ENCODE results near the gene ASPDH.

ASPDH gene

GRCh38 chr19:50509366-50509765 is 4.3 kb downstream of the ASPDH start:
- Histone ChIP-seq H3K9me3 (no peaks in the 10 kb centered on the region), H3K9ac (peak overlapping the region; percentile 64; the same call in 1 of the 2 replicates), H3K4me2 (peak overlapping the region; percentile 88), H3K27me3 (no peaks in the 10 kb centered on the region), H3K36me3 (no peaks in the 10 kb centered on the region), H3K4me1 (peaks cover 65% of the 10 kb centered on the region), H3K4me3 (no peak overlapping the region), H3K27ac (peak overlapping the region; percentile 75), H4K20me1 (no peaks in the 10 kb centered on the region)
- no peak for TF ChIP-seq Cebpa-rat (IDR thresholded peaks at IDR 0.05)

- no peak for TF ChIP-seq Cebpa-rat (IDR thresholded peaks at IDR 0.05)
- no peak overlapping the region for H3K4me3 ChIP-seq
- peak overlapping the region; percentile 64; the same call in 1 of the 2 replicates for H3K9ac ChIP-seq
- H3K4me2 ChIP-seq: peak overlapping the region; percentile 88
- H3K9me3 ChIP-seq: no peaks in the 10 kb centered on the region
- peaks cover 60% of the 10 kb centered on the region for H3K4me1 ChIP-seq
- H3K36me3 ChIP-seq: no peaks in the 10 kb centered on the region
- H3K27me3 ChIP-seq: no peaks in the 10 kb centered on the region
- no peaks in the 10 kb centered on the region for H4K20me1 ChIP-seq
- H3K27ac ChIP-seq: peak overlapping the region; percentile 75
These were observed 4.9 kb downstream of the ASPDH start for GRCh38 chr19:50508843-50509190.

GRCh38 chr19:50507376-50507775 is 6.3 kb downstream of the ASPDH start:
- no peak overlapping the region for H3K4me3 ChIP-seq
- peak overlapping the region; percentile 75 for H3K27ac ChIP-seq
- peaks cover 45% of the 10 kb centered on the region for H3K4me1 ChIP-seq
- no peaks in the 10 kb centered on the region for H3K27me3 ChIP-seq
- no peaks in the 10 kb centered on the region for H3K9me3 ChIP-seq
- no peak for TF ChIP-seq Cebpa-rat (IDR thresholded peaks at IDR 0.05)
- no peak overlapping the region for H3K9ac ChIP-seq
- peak overlapping the region; percentile 88; the same call in 1 of the 2 replicates for H3K4me2 ChIP-seq
- H4K20me1 ChIP-seq: no peaks in the 10 kb centered on the region
- no peaks in the 10 kb centered on the region for H3K36me3 ChIP-seq

GRCh38 chr19:50506700-50507099 is 7.0 kb downstream of the ASPDH start:
- Histone ChIP-seq H3K27ac (no peak overlapping the region), H3K4me1 (peaks cover 41% of the 10 kb centered on the region), H3K27me3 (no peaks in the 10 kb centered on the region), H3K36me3 (no peaks in the 10 kb centered on the region), H3K4me3 (no peak overlapping the region), H3K9ac (no peak overlapping the region), H3K9me3 (no peaks in the 10 kb centered on the region), H3K4me2 (no peak overlapping the region), H4K20me1 (no peaks in the 10 kb centered on the region)
- no peak for TF ChIP-seq Cebpa-rat (IDR thresholded peaks at IDR 0.05)

GRCh38 chr19:50505856-50506611 is 7.7 kb downstream of the ASPDH start:
- Histone ChIP-seq H3K4me3 (no peak overlapping the region), H3K4me1 (peaks cover 46% of the 10 kb centered on the region), H4K20me1 (no peaks in the 10 kb centered on the region), H3K9me3 (no peaks in the 10 kb centered on the region), H3K27me3 (no peaks in the 10 kb centered on the region), H3K36me3 (no peaks in the 10 kb centered on the region), H3K4me2 (no peak overlapping the region), H3K27ac (no peak overlapping the region), H3K9ac (no peak overlapping the region)
- no peak for TF ChIP-seq Cebpa-rat (IDR thresholded peaks at IDR 0.05)

- Histone ChIP-seq H3K27ac (peak overlapping the region; percentile 60; the same call in 1 of the 2 replicates), H3K9me3 (no peaks in the 10 kb centered on the region), H3K4me3 (no peak overlapping the region), H3K4me2 (peak overlapping the region; percentile 91), H3K4me1 (peaks cover 29% of the 10 kb centered on the region), H3K9ac (peak overlapping the region; percentile 53; the same call in 1 of the 2 replicates), H4K20me1 (no peaks in the 10 kb centered on the region), H3K36me3 (no peaks in the 10 kb centered on the region), H3K27me3 (no peaks in the 10 kb centered on the region)
- TF ChIP-seq Cebpa-rat (IDR thresholded peaks at IDR 0.05): no peak
These were observed 11.9 kb downstream of the ASPDH start for GRCh38 chr19:50501568-50502475.

GRCh38 chr19:50501186-50501567 is 12.5 kb downstream of the ASPDH start:
- no peak for TF ChIP-seq Cebpa-rat (IDR thresholded peaks at IDR 0.05)
- Histone ChIP-seq H3K9ac (peak overlapping the region; percentile 53; the same call in 1 of the 2 replicates), H3K4me3 (no peak overlapping the region), H3K36me3 (no peaks in the 10 kb centered on the region), H3K9me3 (no peaks in the 10 kb centered on the region), H3K4me2 (peak overlapping the region; percentile 91), H3K4me1 (peaks cover 29% of the 10 kb centered on the region), H4K20me1 (no peaks in the 10 kb centered on the region), H3K27ac (peak overlapping the region; percentile 60; the same call in 1 of the 2 replicates), H3K27me3 (no peaks in the 10 kb centered on the region)

GRCh38 chr19:50500753-50501151 is 13.0 kb downstream of the ASPDH start:
- no peaks in the 10 kb centered on the region for H3K9me3 ChIP-seq
- peak overlapping the region; percentile 60; the same call in 1 of the 2 replicates for H3K27ac ChIP-seq
- peak overlapping the region; percentile 91 for H3K4me2 ChIP-seq
- no peaks in the 10 kb centered on the region for H3K27me3 ChIP-seq
- H3K9ac ChIP-seq: peak overlapping the region; percentile 53; the same call in 1 of the 2 replicates
- H3K4me1 ChIP-seq: peaks cover 29% of the 10 kb centered on the region
- no peaks in the 10 kb centered on the region for H4K20me1 ChIP-seq
- no peaks in the 10 kb centered on the region for H3K36me3 ChIP-seq
- H3K4me3 ChIP-seq: no peak overlapping the region
- TF ChIP-seq Cebpa-rat (IDR thresholded peaks at IDR 0.05): no peak

- H4K20me1 ChIP-seq: no peaks in the 10 kb centered on the region
- H3K4me3 ChIP-seq: no peak overlapping the region
- no peaks in the 10 kb centered on the region for H3K9me3 ChIP-seq
- peak overlapping the region; percentile 53 for H3K27ac ChIP-seq
- no peaks in the 10 kb centered on the region for H3K27me3 ChIP-seq
- no peak for TF ChIP-seq Cebpa-rat (IDR thresholded peaks at IDR 0.05)
- no peaks in the 10 kb centered on the region for H3K36me3 ChIP-seq
- H3K4me2 ChIP-seq: peak overlapping the region; percentile 91
- 0 out of 2 replicates have a peak overlapping the region, but pooled peaks have one; percentile 29 for H3K9ac ChIP-seq
- H3K4me1 ChIP-seq: peaks cover 29% of the 10 kb centered on the region
These were observed 13.5 kb downstream of the ASPDH start for GRCh38 chr19:50500060-50500752.

All from BLaER1 (cell line).